Measurements from ENCODE around the gene ARL13B.

- TF ChIP-seq CTCF (conservative IDR thresholded peaks at IDR 0.05) (no peak), ZFX (IDR thresholded peaks at IDR 0.05) (no peak)
These were observed 11.7 kb downstream of the ARL13B start for GRCh38 chr3:93991631-93992030.

All from C4-2B (cell line).